SK-N-MC (cell line): ENCODE measurements around the gene ANKRD33B.

Experiments
- DNase-seq: peaks from one replicate; pipeline ENCODE4 v3.0.0-alpha.2; 2011; ENCODE audit warnings: low read depth, low spot score
- H3K27ac ChIP-seq: fragments of 200-600 bp; sonication (generic); 2 replicates; pipeline ENCODE4 v1.5.1; 2016; ENCODE audit warnings: mixed run types
- H3K36me3 ChIP-seq: fragments of 200-600 bp; sonication (generic); 2 replicates; pipeline ENCODE4 v1.6.1; 2017; ENCODE audit warnings: antibody characterized with exemption, low read length, mixed read lengths; ENCODE audit not compliant: insufficient read depth
- H3K4me3 ChIP-seq: fragments of 200-600 bp; sonication (generic); 2 replicates; pipeline ENCODE4 v1.5.1; 2016
- H3K9ac ChIP-seq: fragments of 200-600 bp; sonication (generic); 2 replicates; pipeline ENCODE4 v1.8.0; 2017; ENCODE audit warnings: mixed run types, mixed read lengths; ENCODE audit not compliant: insufficient read length
- H3K9me3 ChIP-seq: fragments of 200-600 bp; sonication (generic); 2 replicates; pipeline ENCODE4 v1.6.1; 2017; ENCODE audit warnings: low read depth, mild to moderate bottlenecking, antibody characterized with exemption, low read length, moderate library complexity, mixed read lengths
- EZH2 ChIP-seq: fragments of 200-600 bp; sonication (generic); IDR thresholded peaks from one replicate; pipeline ENCODE4 v1.6.1; 2017; ENCODE audit warnings: antibody characterized with exemption
- FOXP2 ChIP-seq: optimal IDR thresholded peaks from 2 replicates; pipeline ENCODE3; 2011; ENCODE audit warnings: mild to moderate bottlenecking, moderate library complexity; ENCODE audit not compliant: insufficient read depth; ENCODE audit errors: extremely low read length, control extremely low read depth
- POLR2AphosphoS5 ChIP-seq: IDR thresholded peaks from 2 replicates; pipeline ENCODE4 v1.6.1; 2012; ENCODE audit warnings: mild to moderate bottlenecking, low read depth, low read length, borderline replicate concordance

The ANKRD33B gene

GRCh38 chr5:10525124-10525495, 38.8 kb upstream of the ANKRD33B start:
- Histone ChIP-seq H3K36me3 (no peaks in the 10 kb centered on the region), H3K4me3 (no peak overlapping the region), H3K27ac (no peak overlapping the region), H3K9ac (no peak overlapping the region), H3K9me3 (no peaks in the 10 kb centered on the region)
- no peak for DNase-seq
- TF ChIP-seq POLR2AphosphoS5 (no peak), EZH2 (no peak), FOXP2 (no peak)

- Histone ChIP-seq H3K9me3 (no peaks in the 10 kb centered on the region), H3K4me3 (peak overlapping the region; percentile 75), H3K27ac (peak overlapping the region; percentile 94), H3K36me3 (no peaks in the 10 kb centered on the region), H3K9ac (peak overlapping the region; percentile 37)
- no peak for DNase-seq
- no peak for TF ChIP-seq FOXP2
- no peak for TF ChIP-seq POLR2AphosphoS5
- no peak for TF ChIP-seq EZH2
Observed at GRCh38 chr5:10527281-10527950, 36.5 kb upstream of the ANKRD33B start.

- peak overlapping the region; percentile 75 for H3K4me3 ChIP-seq
- H3K36me3 ChIP-seq, result no peaks in the 10 kb centered on the region
- DNase-seq, result peak; percentile 48
- no peak for TF ChIP-seq EZH2
- no peak for TF ChIP-seq FOXP2
- no peak for TF ChIP-seq POLR2AphosphoS5
- H3K9ac ChIP-seq, result peak overlapping the region; percentile 37
- no peaks in the 10 kb centered on the region for H3K9me3 ChIP-seq
- H3K27ac ChIP-seq, result peak overlapping the region; percentile 94
Observed at GRCh38 chr5:10528056-10528816, 35.6 kb upstream of the ANKRD33B start.

- Histone ChIP-seq H3K36me3 (no peaks in the 10 kb centered on the region), H3K9ac (no peak overlapping the region), H3K4me3 (no peak overlapping the region), H3K27ac (no peak overlapping the region; the same call in 1 of the 2 replicates), H3K9me3 (no peaks in the 10 kb centered on the region)
- DNase-seq, result no peak
- no peak for TF ChIP-seq POLR2AphosphoS5
- no peak for TF ChIP-seq FOXP2
- no peak for TF ChIP-seq EZH2
Observed at GRCh38 chr5:10528827-10529226, 35.0 kb upstream of the ANKRD33B start.

GRCh38 chr5:10530601-10531320, 33.1 kb upstream of the ANKRD33B start:
- Histone ChIP-seq H3K27ac (no peak overlapping the region), H3K36me3 (no peaks in the 10 kb centered on the region), H3K9ac (no peak overlapping the region), H3K4me3 (no peak overlapping the region), H3K9me3 (no peaks in the 10 kb centered on the region)
- TF ChIP-seq FOXP2, result no peak
- no peak for TF ChIP-seq EZH2
- TF ChIP-seq POLR2AphosphoS5, result no peak
- DNase-seq, result no peak

- no peak overlapping the region for H3K4me3 ChIP-seq
- TF ChIP-seq POLR2AphosphoS5, result no peak
- no peak for TF ChIP-seq EZH2
- no peak for TF ChIP-seq FOXP2
- H3K9ac ChIP-seq, result no peak overlapping the region
- H3K9me3 ChIP-seq, result no peaks in the 10 kb centered on the region
- no peaks in the 10 kb centered on the region for H3K36me3 ChIP-seq
- no peak overlapping the region for H3K27ac ChIP-seq
- DNase-seq, result no peak
Observed at GRCh38 chr5:10532421-10532820, 31.4 kb upstream of the ANKRD33B start.

- no peak overlapping the region for H3K4me3 ChIP-seq
- no peak overlapping the region for H3K27ac ChIP-seq
- H3K9me3 ChIP-seq, result no peaks in the 10 kb centered on the region
- no peak for TF ChIP-seq FOXP2
- TF ChIP-seq EZH2, result no peak
- TF ChIP-seq POLR2AphosphoS5, result no peak
- no peak for DNase-seq
- no peaks in the 10 kb centered on the region for H3K36me3 ChIP-seq
- no peak overlapping the region for H3K9ac ChIP-seq
Observed at GRCh38 chr5:10533226-10533625, 30.6 kb upstream of the ANKRD33B start.
